Measurements from ENCODE around the gene TMEM80.

- no peak for TF ChIP-seq HDGF (IDR thresholded peaks at IDR 0.05; ENCODE audit: borderline replicate concordance)
- no peak for TF ChIP-seq TARDBP (IDR thresholded peaks at IDR 0.05)
- no peak for TF ChIP-seq SP1 (IDR thresholded peaks at IDR 0.05)
- TF ChIP-seq FOXA1 (IDR thresholded peaks at IDR 0.05), result no peak
- TF ChIP-seq L3MBTL2 (conservative IDR thresholded peaks at IDR 0.05), result no peak
- TF ChIP-seq CTBP1 (IDR thresholded peaks at IDR 0.05; ENCODE audit: borderline replicate concordance), result no peak
- no peak for TF ChIP-seq NFRKB (IDR thresholded peaks at IDR 0.05)
- no peak for TF ChIP-seq BHLHE40 (IDR thresholded peaks at IDR 0.05; ENCODE audit: borderline replicate concordance)
Observed at GRCh38 chr11:733072-733471, 37.5 kb downstream of the TMEM80 start.
